NCI-H510A (cell line): ENCODE data around the gene RHOBTB1.
"Not testable (repeated sequence)": the region's sequence is repeated elsewhere in the genome, so short reads cannot be mapped to it uniquely, and the experiment has no call there.

Experiments
- DNase-seq: peaks from one replicate; lab custom pipeline; 2025; lab: John Stamatoyannopoulos, UW

RHOBTB1 gene

GRCh38 chr10:60940446-60940845 is 3.5 kb downstream of the RHOBTB1 start:
- no peak for DNase-seq

GRCh38 chr10:60937784-60938654 is 6.0 kb downstream of the RHOBTB1 start:
- DNase-seq = no peak

GRCh38 chr10:60937022-60937421 is 7.0 kb downstream of the RHOBTB1 start:
- no peak for DNase-seq

DNA sequence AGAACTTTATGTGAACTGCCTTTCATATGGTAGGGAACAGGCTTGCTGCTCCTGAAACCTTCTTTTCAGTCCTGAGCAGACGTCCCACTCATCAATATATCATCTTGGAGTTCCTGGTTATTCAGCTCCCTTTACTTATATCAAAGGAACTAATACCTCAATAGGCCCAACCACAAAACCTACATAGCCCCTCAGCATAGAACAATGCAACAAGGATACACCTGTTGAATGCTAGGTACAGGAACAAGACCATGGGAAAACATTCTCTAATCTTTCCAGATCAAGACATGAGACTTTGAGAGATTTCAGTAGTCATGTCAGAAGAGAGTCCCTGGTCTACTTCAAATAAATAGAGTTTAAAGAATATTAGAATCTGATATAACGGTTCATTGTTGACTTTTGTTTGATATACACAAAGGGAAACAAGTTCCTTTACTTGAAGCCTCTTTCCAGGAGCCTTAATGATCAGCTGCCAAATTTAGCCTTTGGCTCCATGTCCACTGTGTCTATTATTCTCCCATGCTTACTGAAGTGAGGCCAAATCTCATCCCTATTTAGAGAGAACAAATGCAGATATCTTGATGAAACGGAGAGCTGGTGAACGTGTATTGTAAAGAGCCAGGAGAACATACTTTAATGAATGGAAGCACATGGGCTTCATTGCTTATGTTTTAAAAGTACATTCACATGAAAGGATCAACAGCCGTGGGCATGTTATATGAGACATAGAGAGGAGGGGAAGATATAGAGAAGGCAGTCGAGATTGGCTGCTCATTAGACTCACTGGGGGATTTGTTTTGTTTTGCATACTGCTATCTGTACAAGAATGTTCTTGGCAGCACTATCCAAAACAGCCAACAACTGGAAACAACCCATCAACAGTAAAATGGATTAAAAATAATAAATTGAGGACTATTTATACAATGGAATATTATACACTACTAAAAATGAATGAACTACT is 9.5 kb downstream of the RHOBTB1 start:
- no peak for DNase-seq

- no peak for DNase-seq
Measured at GRCh38 chr10:60932756-60933155, 11.2 kb downstream of the RHOBTB1 start.

- DNase-seq = no peak
Measured at GRCh38 chr10:60930237-60930636, 13.7 kb downstream of the RHOBTB1 start.

DNA sequence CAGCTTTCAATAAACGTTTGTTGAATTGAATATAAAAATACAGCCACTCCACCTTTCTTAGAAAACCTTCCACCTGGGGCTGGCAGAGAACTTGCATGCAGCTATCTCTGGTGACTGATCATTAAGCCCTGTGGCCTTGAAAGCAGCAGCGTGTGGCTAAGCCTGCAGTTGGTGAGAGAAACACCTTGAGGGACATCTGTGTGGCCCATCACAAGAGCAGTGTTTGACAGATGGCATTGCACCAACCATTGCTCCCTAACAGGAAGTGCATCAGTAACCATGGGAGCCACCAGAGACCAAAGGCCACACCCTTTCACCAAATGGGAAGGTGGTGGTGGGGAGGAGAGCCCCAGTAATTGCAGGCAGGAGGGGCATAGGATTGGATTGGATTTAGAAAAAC is 22.4 kb downstream of the RHOBTB1 start:
- DNase-seq = no peak

DNA sequence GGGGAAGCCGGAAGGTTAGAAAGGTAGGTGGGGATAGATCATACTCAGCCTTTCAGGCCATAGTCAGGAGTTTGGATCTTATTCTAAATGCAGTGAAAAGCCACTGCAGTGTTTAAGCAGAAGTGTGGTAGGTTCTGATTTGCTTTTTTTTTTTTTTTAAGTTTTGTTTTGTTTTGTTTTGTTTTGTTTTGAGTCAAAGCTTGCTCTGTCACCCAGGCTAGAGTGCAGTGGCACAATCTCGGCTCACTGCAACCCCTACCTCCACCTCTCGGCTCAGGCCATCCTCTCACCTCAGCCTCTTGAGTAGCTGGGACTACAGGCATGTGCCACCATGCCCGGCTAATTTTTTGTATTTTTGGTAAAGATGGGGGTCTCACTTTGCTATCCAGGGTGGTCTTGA is 23.5 kb downstream of the RHOBTB1 start:
- no peak for DNase-seq

- DNase-seq = no peak
Measured at GRCh38 chr10:60919551-60919950, 24.4 kb downstream of the RHOBTB1 start.

DNA sequence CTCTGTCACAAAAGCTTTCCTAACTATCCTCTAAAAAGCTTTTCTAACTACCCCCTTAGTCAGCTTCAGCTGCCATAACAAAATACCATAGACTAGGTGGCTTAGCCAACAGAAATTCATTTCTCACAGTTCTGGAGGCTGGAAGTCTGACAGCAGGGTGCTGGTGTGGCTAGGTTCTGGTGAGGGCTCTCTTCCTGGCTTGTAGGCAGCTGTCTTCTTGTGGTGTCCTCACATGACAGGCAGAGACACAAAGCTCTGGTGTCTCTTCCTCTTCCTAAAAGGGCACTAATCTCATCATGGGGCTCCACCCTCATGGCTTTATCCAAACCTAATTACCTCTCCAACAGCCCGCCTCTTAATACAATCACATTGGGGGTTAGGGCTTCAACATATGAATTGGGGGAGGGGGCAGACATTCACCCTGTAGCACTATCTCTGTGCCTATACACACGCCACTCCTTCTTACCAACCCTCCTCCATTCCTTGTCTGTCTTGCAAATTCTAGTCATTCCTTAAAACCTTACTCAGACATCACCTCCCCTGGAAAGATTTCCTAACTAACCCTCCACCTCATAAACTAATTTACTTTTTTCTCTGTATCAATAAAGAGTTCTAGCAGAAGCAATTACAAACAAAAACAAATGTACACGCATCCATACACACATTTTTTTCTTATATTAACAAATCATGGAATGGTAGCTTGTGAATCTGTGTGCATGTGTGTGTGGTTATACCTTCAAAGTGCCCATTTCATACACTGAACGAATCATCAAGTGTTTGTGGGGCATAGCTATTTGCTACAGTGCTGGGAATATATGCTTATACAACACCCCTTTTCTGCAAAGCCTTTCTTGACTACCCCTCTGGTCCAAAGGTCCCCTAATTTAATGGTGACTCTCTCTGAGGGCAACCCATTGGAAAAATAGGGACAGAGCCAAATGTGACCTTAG is 26.4 kb downstream of the RHOBTB1 start:
- no peak for DNase-seq

- no peak for DNase-seq
Measured at GRCh38 chr10:60916025-60916424, 28.0 kb downstream of the RHOBTB1 start.

DNA sequence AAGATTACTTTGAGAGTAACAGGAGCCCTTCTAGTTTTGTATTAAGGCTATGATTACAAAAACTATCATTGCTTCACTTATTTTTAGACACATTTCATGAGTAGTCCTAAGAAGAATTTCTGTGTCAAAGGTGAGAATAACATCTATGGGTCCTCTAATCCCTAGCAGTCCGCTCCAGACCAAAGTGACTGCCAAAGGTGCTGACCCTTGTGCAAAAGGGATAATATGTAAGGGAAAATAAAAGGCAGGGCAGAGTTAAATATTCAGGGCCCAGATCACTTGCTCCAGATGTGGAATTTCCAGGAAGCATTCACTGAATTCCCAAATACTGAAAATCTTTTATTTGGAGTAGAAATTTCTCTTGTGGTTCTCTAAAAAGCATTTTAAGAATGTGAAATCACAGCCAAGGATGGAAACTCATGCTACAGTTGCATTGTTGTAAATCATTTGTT is 29.3 kb downstream of the RHOBTB1 start:
- no peak for DNase-seq

DNA sequence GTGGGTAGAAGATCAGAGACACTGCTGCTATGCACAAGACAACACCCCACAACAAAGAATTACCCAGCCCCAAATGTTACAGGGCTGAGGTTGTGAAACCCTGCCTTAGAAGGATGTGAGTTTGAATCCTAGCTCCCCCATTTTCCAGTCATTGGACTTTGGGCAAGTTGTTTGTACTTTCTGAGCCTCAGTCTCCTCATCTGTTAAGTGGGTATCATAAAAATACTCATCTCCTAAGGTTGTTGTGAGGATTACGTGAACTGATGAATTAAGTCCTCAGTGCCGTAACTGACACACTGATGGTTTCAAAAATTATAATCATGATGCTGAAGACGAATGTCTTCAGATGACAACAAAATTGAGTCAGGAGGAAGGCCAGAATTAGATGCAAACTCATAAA is 30.3 kb downstream of the RHOBTB1 start:
- DNase-seq = no peak

- no peak for DNase-seq
Measured at GRCh38 chr10:60913071-60913470, 30.9 kb downstream of the RHOBTB1 start.

DNA sequence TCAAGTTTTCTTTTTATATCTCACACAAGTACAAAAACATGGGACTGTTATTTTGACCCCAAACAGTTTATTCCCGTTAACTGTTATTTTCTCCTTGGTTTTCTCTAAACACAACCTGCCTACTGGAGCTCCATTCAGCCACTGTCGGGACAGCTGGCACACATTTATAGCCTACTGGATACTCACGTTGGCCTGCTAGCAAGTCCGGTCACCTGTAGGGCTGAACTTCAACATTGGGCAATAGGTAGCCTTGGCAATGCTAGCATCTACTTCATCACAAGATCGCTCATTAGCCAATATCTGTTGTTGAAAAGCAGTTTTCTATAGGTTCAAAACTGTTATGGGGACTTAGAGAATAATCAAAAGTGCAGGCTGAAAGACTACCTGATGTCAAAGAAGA is 32.3 kb downstream of the RHOBTB1 start:
- no peak for DNase-seq

GRCh38 chr10:60911216-60911615 is 32.8 kb downstream of the RHOBTB1 start:
- DNase-seq = no peak

DNA sequence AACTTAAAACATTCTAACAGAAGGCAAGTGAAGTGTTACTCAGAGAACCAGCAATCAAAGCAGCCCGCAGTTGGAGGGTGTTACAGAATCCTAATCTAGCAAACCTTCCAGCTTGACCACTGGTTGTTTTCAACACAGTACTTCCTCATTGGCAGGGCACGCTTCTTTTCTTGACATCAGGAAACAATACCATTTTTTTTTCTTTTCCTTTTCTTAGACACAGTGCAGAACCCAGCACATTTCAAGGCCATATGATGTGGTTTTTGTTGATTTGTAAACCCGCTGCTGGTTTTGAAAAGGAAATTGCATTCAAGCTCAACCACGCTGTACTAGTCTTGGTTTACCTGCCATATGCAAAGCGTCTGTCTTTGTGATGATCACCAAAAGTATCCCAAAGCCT is 33.4 kb downstream of the RHOBTB1 start:
- no peak for DNase-seq

DNA sequence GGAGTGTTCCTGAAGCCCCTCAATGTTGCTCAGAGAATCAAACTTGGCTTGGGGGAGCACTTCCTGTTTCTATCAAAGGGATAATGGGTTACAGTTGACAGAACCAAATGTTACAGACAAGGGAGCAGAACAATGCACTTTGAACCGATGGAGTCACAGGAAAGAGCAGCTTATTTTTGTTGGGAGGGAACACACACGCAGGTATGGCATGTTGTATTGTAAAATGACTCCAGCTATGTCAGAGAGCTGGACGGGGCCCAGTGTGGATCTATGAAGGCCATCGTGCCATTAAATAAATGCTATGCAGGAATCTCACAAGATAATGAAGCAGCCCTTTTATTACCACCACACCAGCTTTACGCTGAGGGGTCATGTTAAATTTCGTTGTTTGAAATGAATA is 35.1 kb downstream of the RHOBTB1 start:
- DNase-seq = no peak

DNA sequence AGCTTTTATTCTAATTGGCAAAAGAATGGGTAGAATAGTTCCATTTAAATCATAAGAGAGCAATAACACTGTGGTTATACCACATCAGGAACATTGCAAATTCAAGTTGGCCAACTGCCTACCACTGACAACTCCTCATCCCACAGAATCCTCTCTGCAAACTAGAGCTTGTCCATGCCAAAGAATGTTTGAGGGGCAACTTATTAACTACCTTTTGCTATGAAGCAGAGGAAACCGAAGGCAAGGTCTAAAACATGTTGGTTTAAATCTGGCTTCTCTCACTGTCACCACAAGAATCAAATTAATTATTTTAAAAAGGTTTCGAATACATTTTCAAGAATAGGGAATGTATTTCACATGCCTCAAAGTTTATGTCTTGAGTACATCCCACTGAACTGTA is 36.0 kb downstream of the RHOBTB1 start:
- DNase-seq = no peak

- DNase-seq = no peak
Measured at GRCh38 chr10:60907236-60907635, 36.7 kb downstream of the RHOBTB1 start.

GRCh38 chr10:60906825-60907224 is 37.2 kb downstream of the RHOBTB1 start:
- not testable (repeated sequence) for DNase-seq

DNA sequence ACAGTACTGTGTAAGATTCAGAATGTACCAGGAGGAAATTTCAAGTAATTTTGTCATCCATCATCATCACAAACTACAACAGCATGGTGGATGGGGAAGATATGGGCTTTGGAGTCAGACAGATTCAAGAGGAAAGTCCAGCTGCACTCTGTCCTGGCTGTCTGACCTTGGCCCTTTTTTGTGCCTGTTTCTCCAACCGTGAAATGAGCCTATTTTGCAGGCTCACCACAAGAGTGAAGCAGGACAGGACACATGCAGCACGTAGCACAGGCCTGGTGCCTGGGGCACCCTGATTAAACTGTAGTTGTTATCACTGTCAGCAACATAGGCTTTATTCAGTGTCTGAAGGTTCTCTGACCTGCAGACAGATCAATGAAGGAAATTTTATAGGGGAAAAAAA is 37.6 kb downstream of the RHOBTB1 start:
- DNase-seq = no peak
